Heart left ventricle (tissue), 16 donors: Measurements from ENCODE around the gene GABRQ. TPM values are rescaled to one million over a fixed set of nuclear protein-coding genes. Genes with fewer than 3 reads are reported as not detected.
"Not testable (repeated sequence)": the region's sequence is repeated elsewhere in the genome, so short reads cannot be mapped to it uniquely, and the experiment has no call there.

Experiments used
- ATAC-seq, 4 donors: fragments of 200-7000 bp; cut with Tn5 transposase; one replicate each; pipeline ENCODE4 v1.9.1; 2020 to 2022; ENCODE audit warnings: moderate library complexity in 4 of 4, mild to moderate bottlenecking in 3 of 4, moderate number of reproducible peaks in 1 of 4
- DNase-seq, 5 donors: peaks; one replicate each; pipeline ENCODE4 v3.0.0-alpha.2; 2020
- H3K27ac ChIP-seq, 12 donors: fragments of 200-600 bp; sonication (generic) in 4 of 12; one replicate each; pipeline versions ENCODE4 v1.5.0 to v1.8.0; 2016 to 2022; ENCODE audit warnings: mild to moderate bottlenecking in 2 of 12
- H3K27me3 ChIP-seq, 9 donors: fragments of 200-600 bp; sonication (generic) in 2 of 9; one replicate each; pipeline versions ENCODE4 v1.5.1 to v1.8.0; 2016 to 2022; ENCODE audit warnings: mild to moderate bottlenecking in 3 of 9
- H3K36me3 ChIP-seq, 9 donors: fragments of 200-600 bp; sonication (generic) in 2 of 9; one replicate each; pipeline versions ENCODE4 v1.5.0 to v1.8.0; 2018 to 2022; ENCODE audit warnings: mild to moderate bottlenecking in 2 of 9
- H3K4me1 ChIP-seq, 12 donors: fragments of 200-600 bp; sonication (generic) in 4 of 12; one replicate each; pipeline versions ENCODE4 v1.5.0 to v1.8.0; 2016 to 2022; ENCODE audit warnings: mild to moderate bottlenecking in 3 of 12
- H3K4me3 ChIP-seq, 12 donors: fragments of 200-600 bp; sonication (generic) in 4 of 12; one replicate each; pipeline versions ENCODE4 v1.5.0 to v1.8.0; 2017 to 2022; ENCODE audit warnings: mild to moderate bottlenecking in 9 of 12, moderate library complexity in 4 of 12
- H3K9me3 ChIP-seq, 12 donors: fragments of 200-600 bp; sonication (generic) in 4 of 12; one replicate each; pipeline versions ENCODE4 v1.5.0 to v1.8.0; 2016 to 2022; ENCODE audit warnings: mild to moderate bottlenecking in 1 of 12
- CTCF ChIP-seq, 12 donors: fragments of 200-600 bp; sonication (generic) in 4 of 12; IDR thresholded peaks; one replicate each; pipeline versions ENCODE4 v1.5.0 to v1.8.0; 2018 to 2022; ENCODE audit warnings: antibody characterized with exemption in 12 of 12, mild to moderate bottlenecking in 5 of 12
- POLR2A ChIP-seq, 2 donors: fragments of 450-650 bp; IDR thresholded peaks; one replicate each; pipeline ENCODE4 v1.6.1; 2017; ENCODE audit warnings: antibody characterized with exemption in 2 of 2, mild to moderate bottlenecking in 2 of 2, moderate library complexity in 2 of 2
- WGBS, 4 donors: extraction: QIAGEN DNeasy Blood & Tissue Kit in 2 of 4; methylation state at CpG; one replicate each; pipeline versions ENCODE4 v1.1.5 to v1.1.7; 2013 to 2018; 5-methylcytosine and 5-hydroxymethylcytosine counted together
- intact Hi-C, 10 donors: fragments of 100-400 bp; cut with DNase I; formaldehyde crosslinking; loops; one replicate each; pipeline versions ENCODE4 v1.11.1 to v1.14.2; 2022
- polyA plus RNA-seq, 2 donors: library from polyadenylated mRNA; stranded (reverse); fragments of 200-250 nt; gene quantifications; one replicate each; pipeline ENCODE4 v1.2.3, GENCODE V29; 2013
- total RNA-seq, 9 donors: library from RNA; depleted of rRNA in 2 of 9; stranded (reverse); fragments of >200 nt in 2 of 9; fragmentation: NEBNext Ultra II Directional in 3 of 9; extraction: Animal tissue kit (Norgen Biotek cat#: 25700) in 3 of 9; gene quantifications; one replicate each; pipeline versions ENCODE4 v1.1.0 to v1.2.4, GENCODE V29; 2016 to 2023
- donor health status: ischemic (EF 13 %, LVEDD 7.1; RV severe dilation, severe dysfunction).
- donor health status: healthy with polysubstance abuse.
- donor health status: DM: no; HTN: yes; CAD: no.
- donor health status: DM: no; HTN: no; CAD: no.
- donor health status: ischemic (EF 25% LVEDD 6.9; RV normal size, moderate dysfunction).
- donor health status: ischemic (EF 25% LVEDD 5.7; RV mildly dilated, moderate dysfunction).
- donor health status: healthy.
- donor health status: DM: yes; HTN: yes; CAD: no.
- donor health status: ischemic (EF 35%, LVEDD 5.7; RV mildly dilated, moderate dysfunction).
- donor health status: nonischemic (EF 11% LVEDD 7.7; RV severe dilation, severe dysfunction).
- donor health status: DM: yes; HTN: yes; CAD: no.
- donor health status: PGD.
- donor health status: ischemic (EF 29% LVEDD 5.4; RV normal size, mild dysfunction).
- donor health status: nonischemic (EF 23%, LVEDD 6.1; RV moderate dilation, normal function).

GABRQ gene
- total and polyA plus RNA-seq, 11 donors, result 0.02 to 0.04 TPM; not detected in 9

GRCh38 chrX:152656890-152657289, 19.2 kb downstream of the GABRQ start:
- H3K4me3 ChIP-seq, result no peak overlapping the region
- H3K27ac ChIP-seq, result no peak overlapping the region
- ATAC-seq (no peak), DNase-seq (no peak)
- H3K9me3 ChIP-seq, result no peaks in the 10 kb centered on the region
- intact Hi-C loops, result no loop called here
- 68 to 87% (median 79%) methylated on average over 7 of the region's 7 CpGs for WGBS, 4 donors
- H3K36me3 ChIP-seq, result no peaks in the 10 kb centered on the region
- H3K4me1 ChIP-seq, result no peaks in the 10 kb centered on the region
- peaks cover 0 to 6% (median 0%) of the 10 kb centered on the region in 9 donors for H3K27me3 ChIP-seq
- TF ChIP-seq POLR2A (IDR thresholded peaks at IDR 0.05) (no peak), CTCF (IDR thresholded peaks at IDR 0.05) (no peak)

DNA sequence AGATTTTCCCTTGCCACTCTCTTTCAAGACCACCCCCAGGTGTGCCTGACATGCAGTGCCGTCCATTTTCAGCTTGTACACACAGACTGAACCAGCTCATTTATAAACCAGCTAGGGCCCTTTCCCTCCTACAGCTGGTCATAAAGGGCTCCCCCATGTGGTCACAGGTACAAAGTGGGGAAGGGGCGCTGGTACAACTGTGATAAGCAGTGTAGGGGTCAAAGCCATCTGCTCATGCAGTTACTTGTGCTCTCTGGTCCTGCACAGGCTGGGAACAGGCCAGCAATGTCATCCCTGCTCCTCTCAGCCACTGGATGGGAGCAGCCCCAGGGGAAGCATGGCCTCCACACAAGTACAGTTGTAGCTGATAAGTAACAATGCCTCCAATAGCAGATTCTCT, 20.6 kb downstream of the GABRQ start:
- Histone ChIP-seq H3K4me3 (no peak overlapping the region), H3K9me3 (no peaks in the 10 kb centered on the region), H3K4me1 (no peaks in the 10 kb centered on the region), H3K36me3 (no peaks in the 10 kb centered on the region), H3K27me3 (peaks cover 0 to 6% (median 0%) of the 10 kb centered on the region in 9 donors), H3K27ac (no peak overlapping the region)
- intact Hi-C loops, result no loop called here
- DNase-seq, result no peak
- TF ChIP-seq POLR2A (IDR thresholded peaks at IDR 0.05) (no peak), CTCF (IDR thresholded peaks at IDR 0.05) (no peak)
- ATAC-seq, result no peak
- 44 to 60% (median 50%) methylated on average over 2 of the region's 2 CpGs for WGBS, 4 donors

DNA sequence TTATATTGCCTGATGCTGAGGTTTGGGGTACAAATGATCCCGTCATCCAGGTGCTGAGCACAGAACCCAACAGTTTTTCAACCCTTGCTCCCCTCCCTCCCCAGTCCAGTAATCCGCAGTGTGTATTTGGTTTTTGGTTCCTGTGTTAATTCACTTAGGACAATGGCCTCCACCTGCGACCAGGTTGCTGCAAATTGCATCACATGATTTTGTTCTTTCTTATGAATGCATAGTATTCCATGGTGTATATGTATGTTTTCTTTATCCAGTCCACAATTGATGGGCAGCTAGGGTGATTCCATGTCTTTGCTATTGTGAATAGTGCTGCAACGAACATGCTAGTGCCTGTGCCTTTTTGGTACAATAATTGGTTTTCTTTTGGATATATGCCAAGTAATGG, 25.4 kb downstream of the GABRQ start:
- Histone ChIP-seq H3K9me3 (peaks cover 0 to 13% (median 0%) of the 10 kb centered on the region in 12 donors), H3K27ac (no peak overlapping the region), H3K4me1 (no peaks in the 10 kb centered on the region), H3K36me3 (no peaks in the 10 kb centered on the region), H3K4me3 (no peak overlapping the region), H3K27me3 (peaks cover 0 to 11% (median 0%) of the 10 kb centered on the region in 9 donors)
- DNase-seq (no peak), ATAC-seq (no peak)
- intact Hi-C loops, result no loop called here
- 43 to 74% (median 54%) methylated on average over 3 to 4 of the region's 4 CpGs for WGBS, 4 donors
- no peak for TF ChIP-seq POLR2A (IDR thresholded peaks at IDR 0.05)
- no peak for TF ChIP-seq CTCF (IDR thresholded peaks at IDR 0.05)

- no peaks in the 10 kb centered on the region for H3K36me3 ChIP-seq
- DNase-seq, result no peak
- no peaks in the 10 kb centered on the region for H3K4me1 ChIP-seq
- no peak for ATAC-seq
- no peak overlapping the region for H3K27ac ChIP-seq
- no peak overlapping the region for H3K4me3 ChIP-seq
- intact Hi-C loops, result no loop called here
- WGBS, 4 donors, result 72 to 86% (median 80%) methylated on average over 2 of the region's 2 CpGs
- H3K27me3 ChIP-seq, result peaks cover 0 to 7% (median 0%) of the 10 kb centered on the region in 9 donors
- no peak for TF ChIP-seq POLR2A (IDR thresholded peaks at IDR 0.05)
- no peak for TF ChIP-seq CTCF (IDR thresholded peaks at IDR 0.05)
- H3K9me3 ChIP-seq, result no peaks in the 10 kb centered on the region
Measured at GRCh38 chrX:152674135-152674534, 36.4 kb downstream of the GABRQ start.

GRCh38 chrX:152674652-152675051, 37.0 kb downstream of the GABRQ start:
- intact Hi-C loops, H3K4me1 ChIP-seq, H3K4me3 ChIP-seq, H3K9me3 ChIP-seq, H3K36me3 ChIP-seq, H3K27ac ChIP-seq, DNase-seq, H3K27me3 ChIP-seq, ATAC-seq: not testable (repeated sequence)
- WGBS, 4 donors, result 72 to 88% (median 86%) methylated on average over 3 of the region's 3 CpGs

DNA sequence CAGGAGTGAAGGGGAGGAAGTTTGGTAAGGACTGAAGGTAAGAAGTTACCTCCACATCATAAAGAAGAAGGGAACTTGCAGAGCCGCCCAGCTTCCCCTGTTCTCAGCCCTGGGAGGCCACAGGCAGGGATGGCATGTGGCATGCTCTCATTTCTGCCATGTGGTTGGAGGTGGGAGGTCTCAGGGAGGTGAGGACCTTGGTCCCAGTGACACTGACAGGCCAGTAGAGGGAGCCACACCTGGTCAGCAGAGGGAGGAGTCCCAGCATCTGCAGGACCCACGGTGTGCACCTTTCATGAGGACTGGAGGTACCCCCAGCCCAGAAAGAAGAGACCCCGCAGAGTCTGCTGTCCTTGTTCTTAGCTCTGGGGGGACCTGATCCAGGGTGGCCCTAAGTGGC, 43.3 kb downstream of the GABRQ start:
- peak in 1 of 4 donors; percentile 33 for ATAC-seq
- H3K27ac ChIP-seq, H3K36me3 ChIP-seq, H3K9me3 ChIP-seq, H3K27me3 ChIP-seq, H3K4me3 ChIP-seq, intact Hi-C loops, DNase-seq, H3K4me1 ChIP-seq: not testable (repeated sequence)
- no CpG with 5 or more reads among the region's 3 CpGs for WGBS, 4 donors

DNA sequence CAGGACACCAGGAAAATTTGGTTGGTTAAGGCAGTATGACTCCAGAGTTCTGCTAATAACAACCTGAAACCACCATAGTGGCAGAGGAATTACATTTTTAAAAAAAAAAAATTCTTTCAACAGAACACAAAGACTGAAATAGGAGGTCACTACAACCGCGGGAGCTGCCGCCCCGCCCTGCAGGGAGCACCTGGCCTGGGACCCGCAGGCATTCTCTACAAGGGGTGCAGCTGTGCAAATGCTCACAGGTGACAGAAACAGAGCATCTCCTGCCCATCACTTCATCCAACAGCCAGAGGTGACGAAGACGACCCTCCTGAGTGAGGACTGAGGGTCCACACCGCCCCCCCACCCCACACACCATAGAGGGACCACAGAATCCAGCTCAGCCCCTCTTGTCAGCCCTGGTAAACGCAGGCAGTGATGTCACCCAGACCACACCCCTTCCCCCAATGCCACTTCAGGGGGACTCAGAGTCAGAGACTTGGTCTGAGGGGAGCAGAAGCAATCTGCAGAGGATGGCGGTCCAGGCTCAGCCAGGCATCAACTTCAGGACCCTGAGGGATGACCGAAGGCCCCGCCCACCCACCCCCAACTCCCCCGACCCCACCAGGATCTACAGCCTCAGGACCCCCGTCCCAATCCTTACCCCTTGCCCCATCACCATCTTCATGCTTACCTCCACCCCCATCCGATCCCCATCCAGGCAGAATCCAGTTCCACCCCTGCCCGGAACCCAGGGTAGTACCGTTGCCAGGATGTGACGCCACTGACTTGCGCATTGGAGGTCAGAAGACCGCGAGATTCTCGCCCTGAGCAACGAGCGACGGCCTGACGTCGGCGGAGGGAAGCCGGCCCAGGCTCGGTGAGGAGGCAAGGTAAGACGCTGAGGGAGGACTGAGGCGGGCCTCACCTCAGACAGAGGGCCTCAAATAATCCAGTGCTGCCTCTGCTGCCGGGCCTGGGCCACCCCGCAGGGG, 60.5 kb downstream of the GABRQ start, which contains the start of gene MAGEA3:
MAGEA3 (plus strand) TSS at position 843 of the 980 bp plus-strand sequence. CDS start 2,039 bp downstream, outside the sequence.
- DNase-seq, H3K4me1 ChIP-seq, H3K4me3 ChIP-seq, H3K27me3 ChIP-seq, intact Hi-C loops, H3K27ac ChIP-seq, H3K36me3 ChIP-seq, ATAC-seq, H3K9me3 ChIP-seq: not testable (repeated sequence)
- 62 to 82% methylated on average over 2 to 7 of the region's 34 CpGs; no CpG with 5 or more reads in 2 of the 4 donors for WGBS, 4 donors
